Adipose tissue (tissue), 3 donors: Measurements from ENCODE around the gene NELL1. TPM values are rescaled to one million over a fixed set of nuclear protein-coding genes. Genes with fewer than 3 reads are reported as not detected.
"Not testable (repeated sequence)": the region's sequence is repeated elsewhere in the genome, so short reads cannot be mapped to it uniquely, and the experiment has no call there.

Experiments used
- H3K27ac ChIP-seq: one replicate; pipeline ENCODE4 v1.5.1; 2013; ENCODE audit warnings: low read depth, low read length
- WGBS, 3 donors: extraction: QIAGEN DNeasy Blood & Tissue Kit; methylation state at CpG; one replicate each; pipeline ENCODE4 v1.1.7; 2013; 5-methylcytosine and 5-hydroxymethylcytosine counted together
- polyA plus RNA-seq, 3 donors: library from polyadenylated mRNA; stranded (reverse); fragments of 200-250 nt; gene quantifications; one replicate each; pipeline ENCODE4 v1.2.3, GENCODE V29; 2013
- donor health status: healthy with polysubstance abuse.
- donor health status: Bipolar disorder and iron deficiency.
- donor health status: healthy.

NELL1 gene
- polyA plus RNA-seq, 3 donors: 0.03 TPM; not detected in 1

DNA sequence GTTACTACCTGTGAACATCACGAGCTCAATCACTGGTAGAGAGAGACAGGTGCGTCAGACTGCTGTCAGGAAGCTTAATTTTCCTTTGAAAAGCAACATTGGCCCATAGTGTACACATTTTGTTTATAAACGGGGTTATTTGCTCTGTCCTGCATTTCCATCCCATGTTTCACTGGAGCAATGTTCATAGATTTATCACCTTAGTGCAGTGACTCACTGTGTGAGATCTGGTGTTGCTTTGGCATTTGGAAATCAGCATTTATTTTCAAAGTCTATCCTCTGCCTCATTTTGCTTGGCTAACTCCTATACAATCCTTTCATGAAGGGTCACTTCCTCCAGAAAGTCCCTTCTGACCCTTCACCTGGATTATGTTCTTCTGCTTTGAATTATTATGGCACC is 529.1 kb downstream of the NELL1 start:
- no peak overlapping the region for H3K27ac ChIP-seq
- 44 to 72% (median 70%) methylated on average over 3 of the region's 3 CpGs for WGBS, 3 donors

DNA sequence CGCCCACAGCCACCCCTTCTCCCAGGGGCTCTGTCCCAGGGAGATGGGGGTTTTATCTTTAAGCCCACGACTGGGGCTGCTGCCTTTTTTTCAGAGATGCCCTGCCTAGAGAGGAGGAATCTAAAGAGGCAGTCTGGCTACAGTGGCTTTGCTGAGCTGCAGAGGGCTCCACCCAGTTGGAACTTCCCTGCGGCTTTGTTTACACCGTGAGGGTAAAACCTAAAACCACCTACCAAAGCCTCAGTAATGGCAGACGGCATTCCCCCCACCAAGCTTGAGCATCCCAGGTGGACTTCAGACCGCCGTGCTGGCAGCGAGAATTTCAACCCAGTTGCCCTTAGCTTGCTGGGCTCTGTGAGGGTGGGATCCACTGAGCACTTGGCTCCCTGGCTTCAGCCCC is 535.8 kb downstream of the NELL1 start:
- WGBS, 3 donors: 70 to 88% (median 86%) methylated on average over 8 of the region's 8 CpGs

DNA sequence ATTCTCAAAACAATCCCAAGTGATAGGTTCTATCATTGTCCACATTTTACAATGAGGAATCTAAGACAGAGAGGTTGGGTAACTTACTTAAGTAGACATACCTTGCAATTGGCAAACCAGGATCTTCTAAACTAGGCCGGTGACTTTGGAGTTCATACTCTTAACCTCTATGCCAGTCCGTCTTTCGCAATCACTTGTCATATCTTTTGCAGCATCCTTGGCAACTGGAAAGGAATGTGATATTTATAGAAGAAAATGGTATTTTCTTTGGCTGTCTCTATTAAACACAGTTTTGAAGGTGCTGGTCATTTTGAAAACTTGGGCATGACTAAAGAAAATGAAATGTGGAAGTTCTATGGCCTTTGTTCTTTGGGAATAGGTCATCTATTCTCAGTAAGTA is 556.5 kb downstream of the NELL1 start:
- 83 to 93% (median 88%) methylated on average over 3 of the region's 3 CpGs for WGBS, 3 donors
- H3K27ac ChIP-seq: no peak overlapping the region

More for the DNA sequence above, 535.8 kb downstream of the NELL1 start:
- H3K27ac ChIP-seq: no peak overlapping the region

DNA sequence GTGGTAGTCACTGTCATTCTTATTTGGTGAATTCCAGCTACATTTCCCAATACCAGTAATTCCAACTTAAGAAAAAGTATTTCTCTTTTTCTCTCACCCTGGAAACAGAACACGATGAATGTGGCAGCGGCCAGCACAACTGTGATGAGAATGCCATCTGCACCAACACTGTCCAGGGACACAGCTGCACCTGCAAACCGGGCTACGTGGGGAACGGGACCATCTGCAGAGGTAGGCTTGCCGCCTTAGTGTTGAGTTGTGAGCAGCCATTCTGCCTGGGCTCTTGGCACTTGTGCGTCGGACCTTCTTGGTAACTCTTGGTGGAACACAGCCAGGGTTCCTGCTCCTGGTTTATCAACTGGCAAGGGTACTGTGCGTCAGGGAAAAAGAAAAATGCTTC is 559.8 kb downstream of the NELL1 start:
- 79 to 93% (median 93%) methylated on average over 9 of the region's 9 CpGs for WGBS, 3 donors
- H3K27ac ChIP-seq: no peak overlapping the region

DNA sequence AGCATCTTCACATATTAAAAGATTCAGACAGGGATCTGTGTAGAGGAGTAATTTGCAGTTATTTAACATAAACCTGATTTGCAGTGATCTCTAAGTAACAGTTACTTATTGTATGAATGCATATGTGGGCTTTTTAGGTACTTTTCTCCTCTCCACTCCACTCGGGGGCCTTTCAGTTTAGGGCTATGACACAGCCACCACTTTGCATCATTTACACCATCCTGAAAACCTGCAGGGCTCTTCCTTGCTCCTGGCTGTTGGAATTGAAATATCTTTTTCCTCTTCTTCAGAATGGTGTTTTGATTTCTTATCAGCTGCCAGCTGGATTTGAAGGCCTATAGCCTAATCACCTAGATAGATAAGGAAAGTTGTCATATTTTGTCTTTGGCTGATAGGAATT is 580.8 kb downstream of the NELL1 start:
- 22 to 52% (median 25%) methylated on average over 1 of the region's 1 CpG for WGBS, 3 donors
- no peak overlapping the region for H3K27ac ChIP-seq

DNA sequence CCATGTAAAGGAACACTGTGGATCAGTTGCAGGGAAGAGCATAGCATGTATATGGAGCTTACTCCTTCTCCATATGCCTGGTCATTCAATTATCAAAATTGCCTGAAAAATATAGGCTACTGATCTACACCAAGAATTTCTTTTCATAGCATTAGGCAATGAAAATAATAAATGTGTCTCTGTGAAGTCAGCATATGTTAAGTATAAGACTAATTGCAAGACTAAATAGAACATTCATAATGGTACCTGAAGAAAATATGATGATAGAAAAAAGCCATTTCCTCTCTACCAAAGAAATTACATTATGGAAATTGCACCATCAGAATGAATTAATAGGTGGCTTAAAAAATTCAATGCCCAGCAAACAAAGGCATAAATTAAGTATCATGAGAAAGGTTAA is 584.7 kb downstream of the NELL1 start:
- no peak overlapping the region for H3K27ac ChIP-seq

DNA sequence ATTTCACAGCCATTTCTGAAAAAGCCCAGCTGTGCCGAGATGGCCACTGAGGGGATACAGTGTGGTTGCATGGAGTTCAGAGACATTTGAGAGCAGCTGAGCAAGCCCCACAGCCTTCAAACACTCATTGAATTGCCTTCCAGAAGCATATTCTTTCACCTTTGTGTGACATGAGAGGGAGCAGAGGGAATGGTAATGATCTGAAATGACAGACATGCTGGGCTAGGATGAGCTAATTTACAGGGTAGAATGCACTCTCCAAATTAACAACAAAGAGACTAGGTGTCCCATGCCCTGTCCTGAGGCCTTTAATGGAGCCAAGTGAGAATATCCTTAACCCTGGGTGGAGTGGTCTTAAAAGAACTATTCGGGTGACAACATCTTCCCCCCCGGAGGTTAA is 585.4 kb downstream of the NELL1 start:
- H3K27ac ChIP-seq: no peak overlapping the region
- 58 to 64% (median 61%) methylated on average over 3 of the region's 3 CpGs for WGBS, 3 donors

DNA sequence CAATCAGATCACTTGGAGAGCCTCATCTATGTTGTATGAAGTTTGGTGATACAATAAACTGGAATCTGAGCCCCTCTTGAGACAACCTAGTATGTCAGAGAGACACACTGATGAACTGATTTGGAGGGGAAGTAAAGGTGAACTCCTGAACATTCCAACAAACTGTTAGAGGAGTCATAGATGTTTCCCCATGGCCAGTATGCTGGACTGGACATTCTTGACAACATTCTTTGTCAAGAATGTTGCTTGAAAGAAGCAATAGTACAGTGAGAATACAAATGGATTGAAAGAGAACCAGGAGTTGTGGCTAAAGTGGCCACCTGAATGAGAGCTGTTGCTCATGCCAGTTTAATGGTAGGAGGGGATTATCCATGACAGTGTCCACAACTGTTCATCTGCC is 588.1 kb downstream of the NELL1 start:
- no peak overlapping the region for H3K27ac ChIP-seq

- no peak overlapping the region for H3K27ac ChIP-seq
- WGBS, 3 donors: 69 to 89% (median 83%) methylated on average over 2 of the region's 2 CpGs
Observed at GRCh38 chr11:21258414-21258813, 589.0 kb downstream of the NELL1 start.

DNA sequence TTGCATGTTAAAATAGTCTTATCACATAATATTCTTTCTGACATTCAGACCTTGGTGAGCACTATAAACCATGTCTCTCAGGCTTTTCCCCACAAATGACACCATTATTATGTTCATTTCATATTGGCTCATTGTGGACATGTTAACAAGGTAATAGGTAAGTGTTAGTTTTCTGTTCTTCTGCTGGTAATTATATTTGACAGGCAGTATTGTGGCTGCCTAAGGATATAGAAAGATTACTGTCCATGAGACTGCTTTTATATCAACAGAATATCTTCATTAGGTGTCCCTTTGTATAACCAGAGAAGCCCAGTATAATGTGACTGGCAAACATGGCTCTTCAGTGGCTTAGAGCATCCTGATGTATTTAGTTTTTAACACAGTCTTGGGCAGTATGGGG is 590.7 kb downstream of the NELL1 start:
- no peak overlapping the region for H3K27ac ChIP-seq

- 18 to 49% (median 38%) methylated on average over 4 of the region's 4 CpGs for WGBS, 3 donors
- H3K27ac ChIP-seq: no peak overlapping the region
Observed at GRCh38 chr11:21262992-21263391, 593.6 kb downstream of the NELL1 start.

- no peak overlapping the region for H3K27ac ChIP-seq
- 35 to 64% (median 48%) methylated on average over 1 of the region's 1 CpG for WGBS, 3 donors
Observed at GRCh38 chr11:21264125-21264524, 594.7 kb downstream of the NELL1 start.

GRCh38 chr11:21268036-21268435 is 598.6 kb downstream of the NELL1 start:
- WGBS, 3 donors: 40 to 64% (median 42%) methylated on average over 2 of the region's 2 CpGs

DNA sequence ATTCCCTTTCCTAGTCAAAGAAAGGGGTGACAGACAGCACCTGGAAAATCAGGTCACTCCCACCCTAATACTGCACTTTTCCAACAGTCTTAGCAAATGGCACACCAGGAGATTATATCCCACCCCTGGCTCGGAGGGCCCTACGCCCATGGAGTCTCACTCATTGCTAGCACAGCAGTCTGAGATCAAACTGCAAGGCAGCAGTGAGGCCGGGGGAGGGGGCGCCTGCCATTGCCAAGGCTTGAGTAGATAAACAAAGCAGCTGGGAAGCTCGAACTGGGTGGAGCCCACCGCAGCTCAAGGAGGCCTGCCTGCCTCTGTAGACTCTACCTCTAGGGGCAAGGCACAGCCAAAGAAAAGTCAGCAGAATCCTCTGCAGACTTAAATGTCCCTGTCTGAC is 602.8 kb downstream of the NELL1 start:
- H3K27ac ChIP-seq: not testable (repeated sequence)
- WGBS, 3 donors: 75 to 82% (median 82%) methylated on average over 6 of the region's 6 CpGs

More at GRCh38 chr11:21268036-21268435, 598.6 kb downstream of the NELL1 start:
- no peak overlapping the region for H3K27ac ChIP-seq

GRCh38 chr11:21278840-21279239 is 609.5 kb downstream of the NELL1 start:
- WGBS, 3 donors: 57 to 70% (median 64%) methylated on average over 1 of the region's 1 CpG
- H3K27ac ChIP-seq: no peak overlapping the region

GRCh38 chr11:21285104-21285503 is 615.7 kb downstream of the NELL1 start:
- H3K27ac ChIP-seq: no peak overlapping the region
- WGBS, 3 donors: 18 to 26% (median 21%) methylated on average over 2 of the region's 2 CpGs

GRCh38 chr11:21289686-21290085 is 620.3 kb downstream of the NELL1 start:
- no peak overlapping the region for H3K27ac ChIP-seq
- 57 to 62% (median 61%) methylated on average over 4 of the region's 4 CpGs for WGBS, 3 donors

GRCh38 chr11:21295508-21295907 is 626.1 kb downstream of the NELL1 start:
- no peak overlapping the region for H3K27ac ChIP-seq
- WGBS, 3 donors: 62 to 80% (median 68%) methylated on average over 2 of the region's 2 CpGs

- WGBS, 3 donors: 69 to 79% (median 77%) methylated on average over 1 of the region's 1 CpG
- H3K27ac ChIP-seq: no peak overlapping the region
Observed at GRCh38 chr11:21301981-21302380, 632.6 kb downstream of the NELL1 start.

- WGBS, 3 donors: 53 to 73% (median 71%) methylated on average over 4 of the region's 4 CpGs
- no peak overlapping the region for H3K27ac ChIP-seq
Observed at GRCh38 chr11:21306739-21307358, 637.5 kb downstream of the NELL1 start.

- H3K27ac ChIP-seq: no peak overlapping the region
- 34 to 67% (median 61%) methylated on average over 4 of the region's 4 CpGs for WGBS, 3 donors
Observed at GRCh38 chr11:21307874-21308273, 638.5 kb downstream of the NELL1 start.
